Measurements from ENCODE around the gene ANKS3.

Gene ANKS3

DNA sequence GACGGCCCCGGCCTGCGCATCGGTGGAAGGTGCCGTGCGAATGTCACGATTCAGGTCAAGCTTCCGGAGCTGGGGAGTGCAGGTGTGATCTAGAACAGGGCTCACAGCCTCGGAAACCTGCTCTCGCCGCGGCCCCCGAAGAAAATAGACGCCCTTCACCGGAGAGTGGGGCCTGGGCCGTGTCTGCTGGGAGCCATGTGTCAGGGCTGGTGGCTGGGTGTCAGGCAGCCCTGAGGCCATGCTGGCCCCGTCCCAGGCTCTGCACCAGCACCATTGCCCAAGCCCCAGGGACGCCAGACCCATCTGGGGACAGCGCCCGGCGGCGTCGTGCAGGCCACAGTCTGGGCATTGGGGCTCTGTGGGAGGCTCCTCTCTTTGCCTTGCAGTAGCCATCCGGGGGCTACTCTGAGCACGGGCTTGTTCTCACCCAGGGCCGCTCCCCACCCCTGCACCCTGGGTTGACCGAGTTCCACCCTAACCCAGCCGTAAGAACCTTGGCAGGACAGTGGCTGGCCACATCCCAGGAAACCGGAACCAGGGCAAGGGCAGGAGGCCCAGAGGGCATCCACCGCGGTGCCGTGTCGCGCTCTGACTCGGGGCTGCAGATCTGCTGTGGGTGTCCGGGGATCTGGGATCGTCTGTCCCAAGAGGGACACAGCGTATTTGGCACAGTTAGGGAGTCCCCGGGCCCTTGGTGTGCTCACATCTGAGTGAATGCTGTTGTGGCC lies 46.0 kb downstream of the ANKS3 start:
- POLR2A ChIA-PET: no interaction called here
- peaks cover 0 to 60% of the 10 kb centered on the region in 2 experiments; a peak in 1 of 3 replicates for H3K36me3 ChIP-seq (ENCODE audit: control insufficient read depth in 2 of 2, insufficient read depth in 1 of 2, low read length in 2 of 2)
- no peak for TF ChIP-seq ZNF324 (tag by site-specific recombination; IDR thresholded peaks at IDR 0.05)
- TF ChIP-seq ZBTB8A (tag by site-specific recombination; IDR thresholded peaks at IDR 0.05): no peak
- TF ChIP-seq ZNF138 (tag by site-specific recombination; IDR thresholded peaks at IDR 0.05; ENCODE audit: borderline replicate concordance): no peak
- no peak for TF ChIP-seq ZNF155 (tag by site-specific recombination; IDR thresholded peaks at IDR 0.05)
- no peak for TF ChIP-seq ZNF292 (tag by site-specific recombination; IDR thresholded peaks at IDR 0.05; ENCODE audit: borderline replicate concordance, low read depth)
- TF ChIP-seq GLIS2 (tag by site-specific recombination; IDR thresholded peaks at IDR 0.05): no peak
- no peaks in the 10 kb centered on the region for H3K9me3 ChIP-seq (ENCODE audit: control insufficient read depth, insufficient read depth, low read depth, low read length)
- no peak overlapping the region for H3K4me3 ChIP-seq (ENCODE audit: low read depth, low read length)
- H3K4me1 ChIP-seq (ENCODE audit: control insufficient read depth, insufficient read depth, low read length): no peaks in the 10 kb centered on the region
- H3K27ac ChIP-seq (ENCODE audit: extremely low read depth, low read depth, low read length): no peak overlapping the region
- CTCF ChIA-PET: no interaction called here

DNA sequence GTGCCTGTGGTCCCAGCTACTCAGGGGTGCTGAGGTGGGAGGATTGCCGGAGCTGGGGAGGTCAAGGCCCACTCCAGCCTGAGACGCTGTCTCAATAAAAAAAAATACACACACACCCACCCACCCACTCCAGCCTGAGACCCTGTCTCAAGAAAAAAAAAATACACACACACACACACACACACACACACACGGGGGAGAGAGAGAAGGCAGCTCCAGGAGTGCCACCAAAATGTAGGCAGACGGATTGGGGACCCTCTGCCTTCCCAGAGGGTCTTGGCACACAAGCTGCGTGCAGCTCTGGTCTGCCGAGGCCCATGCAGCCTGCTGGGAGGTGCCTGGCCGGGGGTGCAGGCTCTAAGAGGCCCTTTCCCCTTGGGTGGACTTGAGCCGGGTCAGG lies 46.7 kb downstream of the ANKS3 start:
- H3K27ac ChIP-seq (ENCODE audit: extremely low read depth, low read depth, low read length): no peak overlapping the region
- no peaks in the 10 kb centered on the region for H3K9me3 ChIP-seq (ENCODE audit: control insufficient read depth, insufficient read depth, low read depth, low read length)
- H3K4me1 ChIP-seq (ENCODE audit: control insufficient read depth, insufficient read depth, low read length): no peaks in the 10 kb centered on the region
- no peak overlapping the region for H3K4me3 ChIP-seq (ENCODE audit: low read depth, low read length)
- ChIA-PET POLR2A (no interaction called here), CTCF (no interaction called here)
- H3K36me3 ChIP-seq (ENCODE audit: control insufficient read depth in 2 of 2, insufficient read depth in 1 of 2, low read length in 2 of 2): peaks cover 0 to 67% of the 10 kb centered on the region in 2 experiments; a peak in 1 of 3 replicates
- no peak for TF ChIP-seq ZNF26 (tag by site-specific recombination; IDR thresholded peaks at IDR 0.05)
- no peak for TF ChIP-seq ZNF274 (IDR thresholded peaks at IDR 0.05; ENCODE audit: low read length)
- TF ChIP-seq ZNF274 (tag by site-specific recombination; IDR thresholded peaks at IDR 0.05; ENCODE audit: borderline replicate concordance): no peak
- no peak for TF ChIP-seq ZNF133 (tag by site-specific recombination; IDR thresholded peaks at IDR 0.05)
- TF ChIP-seq, protein P1, sequence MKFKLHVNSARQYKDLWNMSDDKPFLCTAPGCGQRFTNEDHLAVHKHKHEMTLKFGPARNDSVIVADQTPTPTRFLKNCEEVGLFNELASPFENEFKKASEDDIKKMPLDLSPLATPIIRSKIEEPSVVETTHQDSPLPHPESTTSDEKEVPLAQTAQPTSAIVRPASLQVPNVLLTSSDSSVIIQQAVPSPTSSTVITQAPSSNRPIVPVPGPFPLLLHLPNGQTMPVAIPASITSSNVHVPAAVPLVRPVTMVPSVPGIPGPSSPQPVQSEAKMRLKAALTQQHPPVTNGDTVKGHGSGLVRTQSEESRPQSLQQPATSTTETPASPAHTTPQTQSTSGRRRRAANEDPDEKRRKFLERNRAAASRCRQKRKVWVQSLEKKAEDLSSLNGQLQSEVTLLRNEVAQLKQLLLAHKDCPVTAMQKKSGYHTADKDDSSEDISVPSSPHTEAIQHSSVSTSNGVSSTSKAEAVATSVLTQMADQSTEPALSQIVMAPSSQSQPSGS (tag by site-specific recombination; IDR thresholded peaks at IDR 0.05; ENCODE audit: low read depth): no peak
- TF ChIP-seq ZNF433 (tag by site-specific recombination; IDR thresholded peaks at IDR 0.05; ENCODE audit: low read depth): no peak
- peak; percentile 62 for TF ChIP-seq ZSCAN4 (tag by site-specific recombination; IDR thresholded peaks at IDR 0.05)
- TF ChIP-seq ZSCAN30 (tag by site-specific recombination; IDR thresholded peaks at IDR 0.05): no peak
- TF ChIP-seq EGR2 (tag by site-specific recombination; IDR thresholded peaks at IDR 0.05; ENCODE audit: low read depth): peak; percentile 73
- no peak for TF ChIP-seq ZNF704 (tag by site-specific recombination; IDR thresholded peaks at IDR 0.05)
- no peak for TF ChIP-seq FEZF1 (tag by site-specific recombination; IDR thresholded peaks at IDR 0.05)
- TF ChIP-seq ZFHX2 (tag by site-specific recombination; conservative IDR thresholded peaks at IDR 0.05): 0 out of 2 replicates have a peak, but pooled peaks have one; percentile 32
- no peak for TF ChIP-seq ZBTB17 (tag by site-specific recombination; IDR thresholded peaks at IDR 0.05)
- no peak for TF ChIP-seq ZNF48 (tag by site-specific recombination; IDR thresholded peaks at IDR 0.05)
- TF ChIP-seq ZNF19 (tag by site-specific recombination; IDR thresholded peaks at IDR 0.05; ENCODE audit: low read depth): no peak
